NCI-H2029 treated with DMSO at 0.1 percent for 48 hours (cell line): Measurements from ENCODE around the gene RBM17.
"Not testable (repeated sequence)": the region's sequence is repeated elsewhere in the genome, so short reads cannot be mapped to it uniquely, and the experiment has no call there.

ENCODE experiments used
- DNase-seq: peaks from one replicate; lab custom pipeline; 2025; lab: John Stamatoyannopoulos, UW

RBM17 gene

GRCh38 chr10:6136215-6137201 is 47.7 kb downstream of the RBM17 start:
- DNase-seq = no peak

GRCh38 chr10:6138456-6138855 is 49.6 kb downstream of the RBM17 start:
- DNase-seq = no peak

GRCh38 chr10:6139470-6139869 is 50.6 kb downstream of the RBM17 start:
- DNase-seq = no peak

GRCh38 chr10:6140141-6140841 is 51.5 kb downstream of the RBM17 start:
- no peak for DNase-seq

- DNase-seq = no peak
Observed at GRCh38 chr10:6140965-6141295, 52.1 kb downstream of the RBM17 start.

GRCh38 chr10:6141296-6142151 is 52.7 kb downstream of the RBM17 start:
- DNase-seq = no peak

- not testable (repeated sequence) for DNase-seq
Observed at GRCh38 chr10:6142186-6142585, 53.4 kb downstream of the RBM17 start.

- DNase-seq = no peak
Observed at GRCh38 chr10:6142644-6143043, 53.8 kb downstream of the RBM17 start.

- no peak for DNase-seq
Observed at GRCh38 chr10:6143181-6143580, 54.3 kb downstream of the RBM17 start.

GRCh38 chr10:6144406-6145165 is 55.8 kb downstream of the RBM17 start:
- DNase-seq = no peak

- DNase-seq = no peak
Observed at GRCh38 chr10:6145166-6145987, 56.5 kb downstream of the RBM17 start.

GRCh38 chr10:6146013-6146785 is 57.4 kb downstream of the RBM17 start:
- DNase-seq = no peak

- DNase-seq = no peak
Observed at GRCh38 chr10:6146921-6147320, 58.1 kb downstream of the RBM17 start.

GRCh38 chr10:6148251-6148701 is 59.4 kb downstream of the RBM17 start:
- DNase-seq = no peak

- DNase-seq = no peak
Observed at GRCh38 chr10:6148908-6149307, 60.1 kb downstream of the RBM17 start.

GRCh38 chr10:6151087-6151977 is 62.5 kb downstream of the RBM17 start:
- no peak for DNase-seq

GRCh38 chr10:6153845-6154244 is 65.0 kb downstream of the RBM17 start:
- DNase-seq = no peak

GRCh38 chr10:6154566-6154965 is 65.7 kb downstream of the RBM17 start:
- no peak for DNase-seq

- DNase-seq = no peak
Observed at GRCh38 chr10:6158276-6158675, 69.4 kb downstream of the RBM17 start.
